Nephron progenitor cell (in vitro differentiated cells): ENCODE results near the gene TTC23L.

ENCODE experiments used
- DNase-seq: peaks from one replicate; pipeline ENCODE4 v3.0.0; 2021
- H3K27ac Mint-ChIP-seq: 2 replicates; pipeline ENCODE4 v1.8.0; 2021; ENCODE audit warnings: mild to moderate bottlenecking, moderate library complexity, mixed read lengths
- H3K27me3 Mint-ChIP-seq: 2 replicates; pipeline ENCODE4 v1.8.0; 2021; ENCODE audit warnings: mild to moderate bottlenecking, low read depth, mixed read lengths; ENCODE audit not compliant: poor library complexity
- H3K36me3 Mint-ChIP-seq: 2 replicates; pipeline ENCODE4 v1.8.0; 2021; ENCODE audit warnings: low read depth, mixed read lengths
- H3K4me1 Mint-ChIP-seq: 2 replicates; pipeline ENCODE4 v1.8.0; 2021; ENCODE audit warnings: mixed read lengths
- H3K4me3 Mint-ChIP-seq: 2 replicates; pipeline ENCODE4 v1.8.0; 2021; ENCODE audit warnings: mild to moderate bottlenecking, moderate library complexity, mixed read lengths
- H3K9me3 Mint-ChIP-seq: 2 replicates; pipeline ENCODE4 v1.8.0; 2021; ENCODE audit warnings: mild to moderate bottlenecking, moderate library complexity, mixed read lengths
- CTCF ChIP-seq: fragments of 200-600 bp; sonication (generic); IDR thresholded peaks from 2 replicates; pipeline ENCODE4 v1.5.0; 2021; ENCODE audit warnings: antibody characterized with exemption

Gene TTC23L

DNA sequence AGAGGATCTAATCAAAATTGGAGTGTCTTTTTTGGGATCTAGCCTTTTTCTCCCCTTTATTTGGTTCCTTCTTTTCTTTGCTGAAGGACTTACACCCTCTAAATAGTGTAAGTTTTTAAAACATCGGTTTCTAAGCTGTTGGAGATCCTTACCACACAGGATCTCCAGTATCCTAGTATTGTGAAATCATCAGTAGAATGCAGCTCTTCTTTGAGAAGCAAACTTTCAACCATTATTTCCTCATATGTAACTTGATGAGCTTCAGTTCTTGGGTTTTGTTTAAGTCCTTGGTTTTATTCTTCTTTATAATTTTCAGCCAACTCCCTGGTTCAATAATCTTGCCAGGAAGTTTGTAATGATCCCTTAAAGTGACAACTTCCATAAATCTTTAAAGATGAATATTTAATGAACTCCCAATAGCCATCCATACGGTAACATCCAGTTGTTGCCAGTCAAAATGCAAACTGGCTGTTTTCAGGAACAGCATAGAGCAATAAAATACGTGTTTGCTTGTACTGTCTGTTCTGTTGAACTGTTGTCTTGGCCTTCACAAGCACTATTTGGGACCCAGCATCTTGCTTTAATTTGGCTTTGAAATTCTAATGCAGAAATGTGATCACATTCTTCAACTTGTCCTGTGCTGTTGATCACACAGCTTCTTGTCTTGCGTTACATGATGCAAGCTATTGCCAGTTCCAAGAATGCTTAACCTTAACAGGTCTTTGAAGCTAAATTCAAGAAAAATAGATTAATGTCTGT lies 34.8 kb upstream of the TTC23L start:
- Mint-ChIP-seq H3K9me3 (no peaks in the 10 kb centered on the region), H3K4me3 (no peak overlapping the region), H3K27me3 (no peaks in the 10 kb centered on the region), H3K4me1 (peaks cover 7% of the 10 kb centered on the region), H3K36me3 (peaks cover 46% of the 10 kb centered on the region), H3K27ac (no peak overlapping the region)
- TF ChIP-seq CTCF, result no peak
- no peak for DNase-seq

DNA sequence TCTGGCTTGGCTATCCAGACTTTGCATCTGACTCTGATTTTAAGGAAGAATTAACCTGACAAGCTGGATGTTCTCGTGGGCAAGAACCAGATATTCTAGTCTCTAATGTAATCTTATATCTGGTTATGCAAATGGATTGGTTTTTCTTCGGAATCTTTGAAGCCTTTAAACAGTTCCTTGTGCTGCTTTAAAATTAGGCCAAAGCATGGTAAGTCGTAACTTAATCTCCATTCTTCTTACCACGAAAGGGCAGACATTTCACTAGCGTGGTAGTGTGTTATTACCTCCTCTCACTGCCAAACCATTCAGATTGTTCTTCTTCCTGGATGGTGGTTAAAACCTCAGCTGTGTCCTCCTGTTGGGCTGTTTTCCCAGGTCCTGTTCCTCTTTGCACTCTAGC lies 34.1 kb upstream of the TTC23L start:
- Mint-ChIP-seq H3K4me3 (no peak overlapping the region), H3K4me1 (peaks cover 7% of the 10 kb centered on the region), H3K9me3 (no peaks in the 10 kb centered on the region), H3K27me3 (no peaks in the 10 kb centered on the region), H3K36me3 (peaks cover 38% of the 10 kb centered on the region), H3K27ac (no peak overlapping the region)
- TF ChIP-seq CTCF, result no peak
- DNase-seq, result no peak

GRCh38 chr5:34806532-34806931 lies 32.4 kb upstream of the TTC23L start:
- Mint-ChIP-seq H3K4me1 (peaks cover 7% of the 10 kb centered on the region), H3K4me3 (no peak overlapping the region), H3K27ac (peak overlapping the region; percentile 37), H3K36me3 (peaks cover 23% of the 10 kb centered on the region), H3K27me3 (peaks cover 2% of the 10 kb centered on the region), H3K9me3 (no peaks in the 10 kb centered on the region)
- no peak for DNase-seq
- no peak for TF ChIP-seq CTCF

GRCh38 chr5:34811706-34812105 lies 27.3 kb upstream of the TTC23L start:
- Mint-ChIP-seq H3K36me3 (peaks cover 17% of the 10 kb centered on the region), H3K27me3 (peaks cover 2% of the 10 kb centered on the region), H3K4me1 (no peaks in the 10 kb centered on the region), H3K27ac (no peak overlapping the region), H3K9me3 (no peaks in the 10 kb centered on the region), H3K4me3 (no peak overlapping the region)
- DNase-seq, result no peak
- no peak for TF ChIP-seq CTCF

DNA sequence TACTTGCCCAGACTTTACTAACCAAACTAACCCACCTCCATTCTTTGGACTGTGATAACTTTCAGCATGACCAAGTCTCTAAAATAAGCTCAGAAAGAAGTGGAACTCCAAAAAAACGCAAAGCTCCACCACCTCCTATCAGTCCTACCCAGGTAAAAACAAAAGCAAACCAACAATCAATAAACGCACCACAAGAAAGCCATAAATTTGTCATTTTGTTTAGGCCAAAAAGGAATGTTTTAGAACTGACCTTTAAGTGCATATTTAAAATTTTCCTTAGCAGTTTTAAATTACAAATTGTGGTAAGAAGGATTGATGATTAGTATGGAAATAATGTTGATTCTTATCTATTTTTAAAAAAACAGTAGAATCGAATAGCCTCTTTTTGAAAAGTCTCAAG lies 25.5 kb upstream of the TTC23L start:
- Mint-ChIP-seq H3K4me3 (no peak overlapping the region), H3K36me3 (peaks cover 18% of the 10 kb centered on the region), H3K27me3 (peaks cover 2% of the 10 kb centered on the region), H3K27ac (peak overlapping the region; percentile 59), H3K4me1 (no peaks in the 10 kb centered on the region), H3K9me3 (no peaks in the 10 kb centered on the region)
- no peak for TF ChIP-seq CTCF
- DNase-seq, result no peak
